Kidney (tissue), 14 donors: Measurements from ENCODE around the gene FAM241A. TPM values are rescaled to one million over a fixed set of nuclear protein-coding genes. Genes with fewer than 3 reads are reported as not detected.

Source experiments
- DNase-seq, 5 donors: peaks; one replicate each; pipeline ENCODE4 v3.0.0-alpha.2; 2013 to 2020
- FAIRE-seq: peaks from 2 replicates; lab custom pipeline; 2012; peaks lifted over from hg19 to GRCh38; lab: Jason Lieb, UNC
- H3K27ac ChIP-seq, 2 donors: one replicate each; pipeline ENCODE4 v1.7.0; 2013; ENCODE audit warnings: low read depth in 2 of 2, low read length in 2 of 2, inconsistent platforms in 1 of 2
- H3K27me3 ChIP-seq: one replicate; pipeline ENCODE4 v1.7.1; 2013; ENCODE audit warnings: low read length, inconsistent platforms; ENCODE audit not compliant: control insufficient read depth, insufficient read depth
- H3K36me3 ChIP-seq, 3 donors: one replicate each; pipeline versions ENCODE4 v1.7.0 to v1.7.1; 2013; ENCODE audit warnings: low read length in 3 of 3, control low read depth in 1 of 3, inconsistent platforms in 1 of 3; ENCODE audit not compliant: insufficient read depth in 3 of 3, control insufficient read depth in 2 of 3
- H3K4me1 ChIP-seq, 3 donors: one replicate each; pipeline versions ENCODE4 v1.7.0 to v1.7.1; 2013; ENCODE audit warnings: low read length in 3 of 3, inconsistent platforms in 1 of 3, low read depth in 1 of 3; ENCODE audit not compliant: control insufficient read depth in 2 of 3, insufficient read depth in 2 of 3
- H3K4me3 ChIP-seq, 3 donors: one replicate each; pipeline versions ENCODE4 v1.7.0 to v1.8.1; 2013; ENCODE audit warnings: low read length in 3 of 3, control low read depth in 1 of 3, inconsistent platforms in 1 of 3
- H3K9ac ChIP-seq, 3 donors: one replicate each; pipeline versions ENCODE4 v1.7.0 to v1.7.1; 2013; ENCODE audit warnings: low read length in 3 of 3, control low read depth in 1 of 3, inconsistent platforms in 1 of 3
- H3K9me3 ChIP-seq, 3 donors: one replicate each; pipeline versions ENCODE4 v1.7.0 to v1.7.1; 2013; ENCODE audit warnings: low read length in 3 of 3, control low read depth in 1 of 3, inconsistent platforms in 1 of 3; ENCODE audit not compliant: control insufficient read depth in 2 of 3, insufficient read depth in 1 of 3
- CTCF ChIP-seq: IDR thresholded peaks from 3 replicates; pipeline ENCODE4 v1.5.1; 2012; ENCODE audit warnings: mild to moderate bottlenecking, moderate library complexity, borderline replicate concordance; ENCODE audit not compliant: insufficient read depth; ENCODE audit errors: extremely low read depth
- intact Hi-C: fragments of 100-400 bp; cut with DNase I; formaldehyde crosslinking; loops from one replicate; pipeline ENCODE4 v1.11.1; 2022
- polyA plus RNA-seq: library from polyadenylated mRNA; stranded (reverse); fragments of 350-450 nt; fragmentation: Illumina TruSeq; extraction: RNeasy Lipid Tissue Mini Kit (QIAGEN cat#74804); gene quantifications from one replicate; pipeline ENCODE4 v1.2.3, GENCODE V29; 2014; ENCODE audit warnings: low read depth, low replicate concordance; ENCODE audit not compliant: insufficient read depth
- total RNA-seq: library from RNA; stranded (reverse); fragmentation: NEBNext Ultra II Directional; extraction: Animal tissue kit (Norgen Biotek cat#: 25700); gene quantifications from one replicate; pipeline ENCODE4 v1.2.1, GENCODE V29; 2021
- donor health status: control.
- donor health status: control.
- donor health status: control.
- donor health status: control.
- donor health status: control.
- donor health status: DM: yes; HTN: yes; CAD: no.
- donor health status: Normal renal cell carcinoma (clear cell type).

Gene FAM241A
- total and polyA plus RNA-seq, 2 donors from 2014 or later = 1.9 to 2.9 TPM

- no peak for TF ChIP-seq CTCF
- no peak for DNase-seq
- no peak for FAIRE-seq
- Histone ChIP-seq H3K4me3 (peak overlapping the region; percentile 61 to 96 (median 93)), H3K9ac (peak overlapping the region in 2 of 3 donors; percentile 75 to 88), H3K4me1 (peaks cover 0 to 4% (median 2%) of the 10 kb centered on the region in 3 donors), H3K36me3 (no peaks in the 10 kb centered on the region), H3K27me3 (no peaks in the 10 kb centered on the region), H3K9me3 (no peaks in the 10 kb centered on the region), H3K27ac (peak overlapping the region in 1 of 2 donors; percentile 84)
- intact Hi-C loops = loop anchor here (10.0 kb wide), 1 partner anchor 78 kb away; no protein-coding TSS in a partner anchor
Observed at GRCh38 chr4:112146502-112146813, 1.2 kb downstream of the FAM241A start.

GRCh38 chr4:112147697-112148096, 2.4 kb downstream of the FAM241A start:
- peak; percentile 11 for FAIRE-seq
- no peaks in the 10 kb centered on the region for H3K9me3 ChIP-seq
- no peak for DNase-seq
- peak overlapping the region in 2 of 3 donors; percentile 15 to 96 for H3K4me3 ChIP-seq
- no peaks in the 10 kb centered on the region for H3K27me3 ChIP-seq
- intact Hi-C loops = loop anchor here (10.0 kb wide), 1 partner anchor 77 kb away; no protein-coding TSS in a partner anchor
- H3K9ac ChIP-seq = no peak overlapping the region
- H3K27ac ChIP-seq = no peak overlapping the region
- H3K4me1 ChIP-seq = peaks cover 0 to 4% (median 2%) of the 10 kb centered on the region in 3 donors
- no peak for TF ChIP-seq CTCF
- no peaks in the 10 kb centered on the region for H3K36me3 ChIP-seq

- H3K9ac ChIP-seq = no peak overlapping the region
- no peak overlapping the region for H3K4me3 ChIP-seq
- no peak for DNase-seq
- no peak for TF ChIP-seq CTCF
- H3K4me1 ChIP-seq = peaks cover 0 to 4% (median 2%) of the 10 kb centered on the region in 3 donors
- H3K9me3 ChIP-seq = no peaks in the 10 kb centered on the region
- no peak overlapping the region for H3K27ac ChIP-seq
- intact Hi-C loops = no loop called here
- H3K27me3 ChIP-seq = no peaks in the 10 kb centered on the region
- no peak for FAIRE-seq
- H3K36me3 ChIP-seq = no peaks in the 10 kb centered on the region
Observed at GRCh38 chr4:112150920-112151319, 5.7 kb downstream of the FAM241A start.

- no peak overlapping the region for H3K9ac ChIP-seq
- H3K9me3 ChIP-seq = no peaks in the 10 kb centered on the region
- DNase-seq = no peak
- no peak for TF ChIP-seq CTCF
- H3K4me3 ChIP-seq = no peak overlapping the region
- no peak for FAIRE-seq
- H3K27ac ChIP-seq = no peak overlapping the region
- H3K4me1 ChIP-seq = no peaks in the 10 kb centered on the region
- no peaks in the 10 kb centered on the region for H3K36me3 ChIP-seq
- no peaks in the 10 kb centered on the region for H3K27me3 ChIP-seq
- intact Hi-C loops = no loop called here
Observed at GRCh38 chr4:112152521-112152920, 7.3 kb downstream of the FAM241A start.
